Thymus (tissue), 11 donors: ENCODE results near the gene CENPO. TPM values are rescaled to one million over a fixed set of nuclear protein-coding genes. Genes with fewer than 3 reads are reported as not detected.
"Not testable (repeated sequence)": the region's sequence is repeated elsewhere in the genome, so short reads cannot be mapped to it uniquely, and the experiment has no call there.

Experiments
- DNase-seq, 9 donors: peaks; one replicate each; pipeline ENCODE4 v3.0.0-alpha.2; 2013; ENCODE audit warnings: low spot score in 9 of 9, low read depth in 6 of 9, missing footprints in 1 of 9
- H3K27ac ChIP-seq, 2 donors: one replicate each; pipeline ENCODE4 v1.5.1; 2013; ENCODE audit warnings: control low read depth in 1 of 2, low read depth in 1 of 2, low read length in 1 of 2, mild to moderate bottlenecking in 1 of 2, moderate library complexity in 1 of 2
- H3K27me3 ChIP-seq, 2 donors: one replicate each; pipeline ENCODE4 v1.5.1; 2013; ENCODE audit warnings: low read length in 1 of 2; ENCODE audit not compliant: control insufficient read depth in 2 of 2, insufficient read depth in 1 of 2
- H3K36me3 ChIP-seq, 2 donors: one replicate each; pipeline ENCODE4 v1.5.1; 2013; ENCODE audit warnings: low read length in 1 of 2, mild to moderate bottlenecking in 1 of 2, moderate library complexity in 1 of 2; ENCODE audit not compliant: control insufficient read depth in 2 of 2, insufficient read depth in 2 of 2
- H3K4me1 ChIP-seq, 2 donors: one replicate each; pipeline ENCODE4 v1.5.1; 2013; ENCODE audit warnings: low read length in 2 of 2; ENCODE audit not compliant: control insufficient read depth in 2 of 2, insufficient read depth in 2 of 2
- H3K4me3 ChIP-seq, 2 donors: one replicate each; pipeline ENCODE4 v1.5.1; 2013; ENCODE audit warnings: low read length in 2 of 2, control low read depth in 1 of 2, mild to moderate bottlenecking in 1 of 2
- H3K9me3 ChIP-seq, 2 donors: one replicate each; pipeline ENCODE4 v1.5.1; 2013; ENCODE audit warnings: low read length in 1 of 2, mild to moderate bottlenecking in 1 of 2; ENCODE audit not compliant: control insufficient read depth in 2 of 2, insufficient read depth in 1 of 2
- WGBS: extraction: QIAGEN DNeasy Blood & Tissue Kit; methylation state at CpG from one replicate; pipeline ENCODE4 v1.1.7; 2013; 5-methylcytosine and 5-hydroxymethylcytosine counted together
- polyA plus RNA-seq: library from polyadenylated mRNA; stranded (reverse); fragments of 200-250 nt; gene quantifications from one replicate; pipeline ENCODE4 v1.2.3, GENCODE V29; 2013
- total RNA-seq: library from RNA; stranded (reverse); fragments of 120-200 nt; gene quantifications from one replicate; pipeline ENCODE4 v1.2.4, GENCODE V29; 2013
- donor health status: healthy.

The CENPO gene
- total and polyA plus RNA-seq, 2 donors = 2.5 to 15.1 TPM

DNA sequence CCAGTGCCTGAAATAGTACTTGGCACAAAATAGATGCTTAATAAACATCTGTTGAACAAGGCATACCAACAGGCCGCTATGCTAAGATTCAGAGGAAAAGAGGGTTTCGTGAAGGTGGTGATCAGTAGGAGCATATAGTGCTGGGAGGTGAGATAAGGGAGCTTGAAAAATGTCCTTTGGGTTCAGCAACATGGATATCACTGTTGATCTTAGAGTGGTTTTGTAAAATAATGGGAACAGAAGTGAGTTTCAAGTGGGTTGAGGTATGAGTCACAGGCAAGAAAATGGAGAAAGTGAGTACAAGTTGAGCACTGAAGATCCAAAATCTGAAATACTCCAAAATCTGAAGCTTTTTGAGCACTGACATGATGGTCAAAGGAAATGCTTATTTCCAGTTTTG, 4.4 kb downstream of the CENPO start:
- WGBS = 98% methylated on average over 2 of the region's 2 CpGs
- Histone ChIP-seq H3K27me3 (no peaks in the 10 kb centered on the region), H3K27ac (no peak overlapping the region), H3K9me3 (peaks cover 0 to 10% of the 10 kb centered on the region in 2 donors), H3K4me3 (no peak overlapping the region), H3K4me1 (peaks cover 6 to 8% of the 10 kb centered on the region in 2 donors), H3K36me3 (peaks cover 22 to 43% of the 10 kb centered on the region in 2 donors)
- no peak for DNase-seq

DNA sequence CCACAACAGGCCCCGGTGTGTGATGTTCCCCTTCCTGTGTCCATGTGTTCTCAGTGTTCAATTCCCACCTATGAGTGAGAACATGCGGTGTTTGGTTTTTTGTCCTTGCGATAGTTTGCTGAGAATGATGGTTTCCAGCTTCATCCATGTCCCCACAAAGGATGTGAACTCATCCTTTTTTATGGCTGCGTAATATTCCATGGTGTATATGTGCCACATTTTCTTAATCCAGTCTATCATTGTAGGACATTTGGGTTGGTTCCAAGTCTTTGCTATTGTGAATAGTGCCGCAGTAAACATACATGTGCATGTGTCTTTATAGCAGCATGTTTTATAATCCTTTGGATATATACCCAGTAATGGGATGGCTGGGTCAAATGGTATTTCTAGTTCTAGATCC, 7.3 kb downstream of the CENPO start:
- H3K4me3 ChIP-seq, H3K4me1 ChIP-seq, H3K27me3 ChIP-seq, DNase-seq, H3K9me3 ChIP-seq, H3K27ac ChIP-seq: not testable (repeated sequence)
- peaks cover 22 to 43% of the 10 kb centered on the region in 2 donors for H3K36me3 ChIP-seq
- WGBS = 94% methylated on average over 5 of the region's 5 CpGs

DNA sequence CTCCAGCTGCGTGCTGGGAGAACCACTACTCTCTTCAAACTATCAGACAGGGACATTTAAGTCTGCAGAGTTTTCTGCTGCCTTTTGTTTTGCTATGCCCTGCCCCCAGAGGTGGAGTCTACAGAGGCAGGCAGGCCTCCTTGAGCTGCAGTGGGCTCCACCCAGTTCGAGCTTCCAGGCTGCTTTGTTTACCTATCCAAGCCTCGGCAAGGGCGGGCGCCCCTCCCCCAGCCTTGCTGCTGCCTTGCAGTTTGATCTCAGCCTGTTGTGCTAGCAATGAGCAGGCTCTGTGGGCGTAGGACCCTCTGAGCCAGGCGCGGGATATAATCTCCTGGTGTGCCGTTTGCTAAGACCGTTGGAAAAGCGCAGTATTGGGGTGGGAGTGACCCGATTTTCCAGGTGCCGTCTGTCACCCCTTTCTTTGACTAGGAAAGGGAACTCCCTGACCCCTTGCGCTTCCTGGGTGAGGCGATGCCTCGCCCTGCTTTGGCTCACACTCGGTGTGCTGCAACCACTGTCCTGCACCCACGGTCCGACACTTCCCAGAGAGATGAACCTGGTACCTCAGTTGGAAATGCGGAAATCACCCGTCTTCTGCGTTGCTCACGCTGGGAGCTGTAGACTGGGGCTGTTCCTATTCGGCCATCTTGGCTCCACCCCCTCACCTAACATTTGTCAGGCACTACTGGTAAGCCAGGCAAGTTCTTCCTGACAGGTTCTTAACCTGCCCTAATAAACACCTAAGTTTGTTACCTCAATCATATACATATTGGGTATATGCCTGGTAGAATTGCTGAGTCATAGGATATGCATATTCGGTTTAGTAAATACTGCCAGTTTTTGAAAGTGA, 12.8 kb downstream of the CENPO start:
- H3K27ac ChIP-seq, H3K9me3 ChIP-seq, H3K4me1 ChIP-seq, H3K4me3 ChIP-seq, H3K27me3 ChIP-seq, DNase-seq: not testable (repeated sequence)
- 95% methylated on average over 25 of the region's 25 CpGs for WGBS
- peaks cover 14 to 25% of the 10 kb centered on the region in 2 donors for H3K36me3 ChIP-seq

DNA sequence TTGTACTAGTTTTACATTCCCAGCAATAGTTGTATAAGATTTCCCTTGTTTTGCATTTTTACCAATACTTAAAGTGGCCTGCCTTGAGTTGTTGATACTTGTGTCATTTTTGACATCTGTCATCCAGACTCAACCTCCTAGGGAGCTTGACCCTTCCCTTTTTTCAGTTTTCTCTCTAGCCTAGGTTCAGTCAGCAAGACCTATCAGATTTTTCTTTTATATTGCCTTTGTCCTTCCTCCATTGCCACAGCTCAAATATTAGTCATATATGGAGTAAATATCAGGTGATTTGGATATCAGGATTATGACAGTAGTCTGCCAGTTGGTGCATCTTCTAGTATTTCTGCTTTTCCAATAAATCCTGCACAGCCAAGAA, 13.4 kb downstream of the CENPO start:
- no peaks in the 10 kb centered on the region for H3K4me1 ChIP-seq
- H3K27ac ChIP-seq = no peak overlapping the region
- no peaks in the 10 kb centered on the region for H3K27me3 ChIP-seq
- DNase-seq = no peak
- peaks cover 14 to 25% of the 10 kb centered on the region in 2 donors for H3K36me3 ChIP-seq
- no peak overlapping the region for H3K4me3 ChIP-seq
- peaks cover 0 to 6% of the 10 kb centered on the region in 2 donors for H3K9me3 ChIP-seq

DNA sequence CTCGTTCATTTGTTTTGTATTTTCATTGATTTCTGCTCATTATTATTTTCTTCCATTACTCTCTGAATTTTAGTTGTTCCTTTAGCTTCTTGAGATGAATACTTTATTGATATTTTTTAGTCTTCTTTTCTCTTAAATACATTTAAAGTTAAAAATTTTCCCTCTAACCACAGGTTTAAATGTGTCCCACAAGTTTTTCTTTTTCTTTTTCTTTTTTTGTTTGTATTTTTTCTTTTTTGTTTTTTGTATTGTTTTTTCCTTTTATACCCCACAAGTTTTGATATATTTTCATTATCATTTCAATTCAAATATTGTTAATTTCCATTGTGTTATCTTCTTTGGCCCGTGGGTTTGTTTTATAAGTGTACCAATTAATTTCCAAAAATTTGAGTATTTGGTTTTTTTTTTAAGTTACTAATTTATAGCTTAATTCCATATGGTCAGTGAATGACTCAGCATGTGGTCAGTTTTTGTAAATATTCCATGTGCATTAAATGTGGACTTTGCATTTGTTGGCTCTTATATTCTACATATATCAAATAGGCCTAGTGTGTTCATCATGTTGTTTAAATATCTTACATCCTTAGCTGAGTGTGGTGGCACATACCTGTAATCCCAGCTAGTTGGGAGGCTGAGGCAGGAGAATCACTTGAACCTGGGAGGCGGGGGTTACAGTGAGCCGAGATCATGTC, 16.2 kb downstream of the CENPO start:
- Histone ChIP-seq H3K4me1 (no peaks in the 10 kb centered on the region), H3K9me3 (peaks cover 0 to 6% of the 10 kb centered on the region in 2 donors), H3K27me3 (no peaks in the 10 kb centered on the region), H3K4me3 (no peak overlapping the region), H3K27ac (no peak overlapping the region), H3K36me3 (peaks cover 28 to 37% of the 10 kb centered on the region in 2 donors)
- 98% methylated on average over 4 of the region's 4 CpGs for WGBS
- no peak for DNase-seq

DNA sequence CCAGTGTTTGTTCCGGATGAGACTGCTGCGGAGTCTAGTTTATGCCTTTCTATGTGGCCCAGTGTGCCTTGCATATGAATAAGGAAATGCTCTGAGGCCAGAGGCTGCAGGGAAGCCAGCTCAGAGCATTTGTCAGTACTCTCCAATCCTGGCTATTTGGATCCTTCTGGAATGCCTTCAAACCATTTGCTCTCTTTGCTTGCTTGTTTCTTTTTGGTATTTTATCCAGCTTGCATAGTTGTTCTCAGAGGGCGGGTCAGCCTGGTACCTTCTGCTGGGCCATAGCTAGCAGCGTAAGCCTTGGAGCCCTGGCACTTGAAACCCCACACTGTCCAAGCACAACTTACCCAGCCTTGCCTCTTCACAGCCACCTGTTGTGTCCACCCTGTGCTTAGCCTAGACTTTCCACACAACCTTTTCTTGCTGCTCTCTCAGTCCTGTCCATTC, 20.5 kb downstream of the CENPO start:
- Histone ChIP-seq H3K9me3 (no peaks in the 10 kb centered on the region), H3K4me1 (no peaks in the 10 kb centered on the region), H3K27me3 (no peaks in the 10 kb centered on the region), H3K27ac (no peak overlapping the region), H3K4me3 (no peak overlapping the region), H3K36me3 (peaks cover 50 to 57% of the 10 kb centered on the region in 2 donors)
- DNase-seq = no peak
- 95% methylated on average over 4 of the region's 4 CpGs for WGBS

DNA sequence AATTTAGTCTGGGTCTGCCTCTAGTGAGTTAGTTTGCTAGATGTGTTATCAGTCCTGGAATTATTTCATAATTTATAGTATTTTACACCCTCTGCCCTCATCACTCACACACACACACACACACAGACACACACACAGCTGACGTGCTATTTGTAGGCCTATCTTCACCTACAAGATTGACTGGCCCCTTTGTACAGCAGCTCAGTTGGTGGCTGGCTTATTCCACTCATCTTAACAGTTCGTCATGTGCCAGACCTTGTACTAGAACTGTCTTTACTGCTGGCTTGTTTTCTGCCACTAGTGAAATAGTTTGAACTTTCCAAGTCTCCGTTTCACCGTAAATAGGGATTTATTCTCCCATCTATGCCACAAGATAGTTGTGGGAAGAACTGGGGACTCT, 21.3 kb downstream of the CENPO start:
- peaks cover 56 to 65% of the 10 kb centered on the region in 2 donors for H3K36me3 ChIP-seq
- no peak overlapping the region for H3K4me3 ChIP-seq
- H3K4me1 ChIP-seq = no peaks in the 10 kb centered on the region
- DNase-seq = no peak
- H3K27ac ChIP-seq = no peak overlapping the region
- no peaks in the 10 kb centered on the region for H3K9me3 ChIP-seq
- WGBS = 98% methylated on average over 4 of the region's 4 CpGs
- no peaks in the 10 kb centered on the region for H3K27me3 ChIP-seq

DNA sequence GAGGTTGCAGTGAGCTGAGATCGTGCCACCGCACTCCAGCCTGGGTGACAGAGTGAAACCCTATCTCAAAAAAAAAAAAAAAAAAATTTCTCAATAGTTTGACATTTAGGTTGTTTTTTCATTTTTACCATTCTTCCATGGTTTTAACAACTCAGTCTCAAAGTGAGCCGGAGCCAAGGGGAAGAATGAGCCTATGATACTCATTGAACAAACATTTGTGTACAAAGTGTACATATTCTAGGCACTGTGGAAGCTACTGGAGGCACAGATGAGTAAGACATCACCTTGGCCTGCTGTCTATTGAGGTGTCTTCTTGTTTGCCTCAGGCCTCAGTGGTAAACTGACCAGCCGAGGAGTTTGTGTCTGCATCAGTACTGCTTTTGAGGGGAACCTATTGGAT, 21.9 kb downstream of the CENPO start:
- no peaks in the 10 kb centered on the region for H3K9me3 ChIP-seq
- H3K4me3 ChIP-seq = no peak overlapping the region
- H3K4me1 ChIP-seq = no peaks in the 10 kb centered on the region
- no peak overlapping the region for H3K27ac ChIP-seq
- peaks cover 62 to 67% of the 10 kb centered on the region in 2 donors for H3K36me3 ChIP-seq
- DNase-seq = no peak
- WGBS = 97% methylated on average over 4 of the region's 4 CpGs
- no peaks in the 10 kb centered on the region for H3K27me3 ChIP-seq

DNA sequence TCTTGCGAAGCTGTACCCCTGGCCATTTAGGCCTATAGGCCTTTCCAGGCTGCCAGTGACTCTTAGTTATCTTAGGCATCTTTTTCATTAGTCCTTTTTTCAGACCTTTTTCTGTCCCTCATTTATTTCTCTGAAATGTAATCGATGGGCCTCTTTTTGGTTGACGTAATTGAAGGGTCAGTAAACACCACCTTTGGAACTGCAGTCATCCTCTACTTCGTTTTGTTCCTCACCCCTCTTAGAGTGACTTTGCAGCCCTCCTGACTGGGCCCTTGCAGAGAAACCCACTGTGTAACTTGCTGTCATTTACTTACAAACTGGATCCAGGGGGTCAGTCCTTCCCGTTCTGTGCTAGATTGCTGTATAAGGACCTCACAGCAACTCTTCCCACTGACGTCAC, 23.2 kb downstream of the CENPO start:
- Histone ChIP-seq H3K27ac (no peak overlapping the region), H3K27me3 (no peaks in the 10 kb centered on the region), H3K4me1 (no peaks in the 10 kb centered on the region), H3K36me3 (peaks cover 74 to 79% of the 10 kb centered on the region in 2 donors), H3K9me3 (no peaks in the 10 kb centered on the region), H3K4me3 (no peak overlapping the region)
- 97% methylated on average over 6 of the region's 6 CpGs for WGBS
- DNase-seq = no peak
